ENCODE data around the gene AFAP1. TPM values are rescaled to one million over a fixed set of nuclear protein-coding genes. Genes with fewer than 3 reads are reported as not detected.
A peak's percentile ranks its signal among the peaks of the same experiment; 100 is the strongest.

The AFAP1 gene
- total and polyA plus RNA-seq, 2 of the 8 experiments (the other 6 are each of a cell fraction or from before 2014, with no cell fraction given): 3.6 to 18.2 TPM

- Histone ChIP-seq H2AK5ac (ENCODE audit: low read depth, low read length) (peak overlapping the region; percentile 66; the same call in 1 of the 2 replicates), H3K14ac (ENCODE audit: insufficient read length) (no peak overlapping the region), H2BK12ac (ENCODE audit: low read depth, low read length) (no peak overlapping the region), H3K4me2 (ENCODE audit: insufficient read depth in 1 of 2, low read depth in 2 of 2, low read length in 2 of 2) (no peak overlapping the region), H3K23me2 (ENCODE audit: low read depth, low read length) (peaks cover 2% of the 10 kb centered on the region; the same call in 1 of the 2 replicates), H3K9ac (replicated peaks in 1 of 4; ENCODE audit: extremely low read depth in 1 of 4, low read depth in 3 of 4, low read length in 3 of 4) (no peak overlapping the region), H3K27ac (ENCODE audit: low read depth, low read length) (no peak overlapping the region), H3K4ac (replicated peaks; ENCODE audit: insufficient read length, low read depth, low read length) (no peak overlapping the region), H3K23ac (ENCODE audit: insufficient read length) (no peak overlapping the region), H2AFZ (ENCODE audit: low read length) (no peak overlapping the region), H3K36me3 (ENCODE audit: control insufficient read depth in 2 of 4, insufficient read depth in 4 of 4, low read length in 3 of 4) (no peaks in the 10 kb centered on the region), H3K56ac (replicated peaks; ENCODE audit: insufficient read length, low read depth, low read length) (no peak overlapping the region), H3K4me3 (ENCODE audit: extremely low read depth in 1 of 4, insufficient read depth in 2 of 4, low read depth in 3 of 4, low read length in 4 of 4) (no peak overlapping the region), H3K18ac (ENCODE audit: extremely low read depth, low read length) (no peak overlapping the region), H2BK5ac (ENCODE audit: low read depth, low read length) (no peak overlapping the region), H4K5ac (ENCODE audit: insufficient read length, low read depth, low read length) (no peak overlapping the region), H4K8ac (ENCODE audit: extremely low read depth, insufficient read depth, low read length) (no peak overlapping the region), H2BK120ac (replicated peaks; ENCODE audit: low read depth, low read length) (no peak overlapping the region), H3K9me3 (ENCODE audit: insufficient read depth in 2 of 2, low read depth in 1 of 2, low read length in 1 of 2) (no peaks in the 10 kb centered on the region; a peak in 1 of 4 replicates), H4K91ac (replicated peaks; ENCODE audit: insufficient read length, low read length) (no peak overlapping the region), H2BK15ac (ENCODE audit: low read length) (no peak overlapping the region), H3K79me2 (ENCODE audit: control insufficient read depth in 1 of 2, insufficient read depth in 2 of 2, low read length in 2 of 2) (no peaks in the 10 kb centered on the region), H3K27me3 (replicated peaks in 1 of 4; ENCODE audit: control insufficient read depth in 3 of 4, extremely low read depth in 1 of 4, insufficient read depth in 3 of 4, low read length in 3 of 4) (no peaks in the 10 kb centered on the region; a peak in 1 of 7 replicates), H3K79me1 (ENCODE audit: low read depth, low read length) (no peaks in the 10 kb centered on the region), H2BK20ac (ENCODE audit: low read length) (peak overlapping the region; percentile 16; the same call in 1 of the 2 replicates), H4K20me1 (replicated peaks in 1 of 2; ENCODE audit: control insufficient read depth in 1 of 2, insufficient read depth in 2 of 2, low read length in 2 of 2) (no peaks in the 10 kb centered on the region), H3K4me1 (replicated peaks in 1 of 4; ENCODE audit: control insufficient read depth in 3 of 4, insufficient read depth in 4 of 4, low read length in 3 of 4) (peaks cover 0 to 17% (median 2%) of the 10 kb centered on the region in 4 experiments; a peak in 6 of 7 replicates)
- ChIA-PET POLR2A (ENCODE audit: partially characterized antibody) (interaction anchor here (1.3 kb wide), 1 partner anchor 30 kb away, joined by 4 read pairs; no protein-coding TSS in a partner anchor), CTCF (ENCODE audit: partially characterized antibody) (interaction anchor here (0.7 to 3.0 kb wide), 13 partner anchors 9 to 198 kb away, joined by 3 to 10 read pairs (median 4); no protein-coding TSS in a partner anchor)
- no peak for TF ChIP-seq TAF1 (IDR thresholded peaks at IDR 0.05; ENCODE audit: low read depth, low read length)
- no peak for TF ChIP-seq RXRA (IDR thresholded peaks at IDR 0.05; ENCODE audit: insufficient read depth, low read depth, low read length)
- no peak for TF ChIP-seq TCF12 (IDR thresholded peaks at IDR 0.05; ENCODE audit: low read depth, low read length)
- TF ChIP-seq PHF8 (conservative IDR thresholded peaks at IDR 0.05; ENCODE audit: low read depth, low read length): no peak
- TF ChIP-seq EGR1 (IDR thresholded peaks at IDR 0.05; ENCODE audit: borderline replicate concordance, low read depth, low read length): no peak
- TF ChIP-seq MAFK (IDR thresholded peaks at IDR 0.05; ENCODE audit: low read depth, low read length): no peak
- no peak for TF ChIP-seq BCL11A (IDR thresholded peaks at IDR 0.05; ENCODE audit: low read depth in 2 of 2, low read length in 2 of 2)
- TF ChIP-seq KDM5A (IDR thresholded peaks at IDR 0.05; ENCODE audit: low read length): no peak
- TF ChIP-seq HDAC6 (IDR thresholded peaks at IDR 0.05; ENCODE audit: low read depth, low read length): no peak
- TF ChIP-seq SIX5 (IDR thresholded peaks at IDR 0.05; ENCODE audit: low read depth, low read length): no peak
- TF ChIP-seq POLR2A (IDR thresholded peaks at IDR 0.05; ENCODE audit: control extremely low read depth in 1 of 2, low read depth in 2 of 2, low read length in 2 of 2): no peak
- DNase-seq (ENCODE audit: low read depth in 1 of 2, low spot score in 2 of 2) (no peak), FAIRE-seq (no peak)
- WGBS, 2 experiments (ENCODE audit: extremely low coverage in 1 of 2, insufficient coverage in 1 of 2, insufficient read length in 1 of 2, insufficient replicate concordance in 2 of 2, low coverage in 1 of 2, low lambda C conversion rate in 2 of 2, missing lambda C conversion rate in 1 of 2): 86% methylated on average over 16 of the region's 16 CpGs; no CpG with 5 or more reads in 1 of the 2 experiments
Measured at GRCh38 chr4:7968262-7968896, 28.7 kb upstream of the AFAP1 start.

Measured in H1 (cell line).